Measurements from ENCODE around the gene COL4A4. TPM values are rescaled to one million over a fixed set of nuclear protein-coding genes. Genes with fewer than 3 reads are reported as not detected.

The COL4A4 gene
- total RNA-seq, 1 donor from 2014 or later, result 8.9 TPM

DNA sequence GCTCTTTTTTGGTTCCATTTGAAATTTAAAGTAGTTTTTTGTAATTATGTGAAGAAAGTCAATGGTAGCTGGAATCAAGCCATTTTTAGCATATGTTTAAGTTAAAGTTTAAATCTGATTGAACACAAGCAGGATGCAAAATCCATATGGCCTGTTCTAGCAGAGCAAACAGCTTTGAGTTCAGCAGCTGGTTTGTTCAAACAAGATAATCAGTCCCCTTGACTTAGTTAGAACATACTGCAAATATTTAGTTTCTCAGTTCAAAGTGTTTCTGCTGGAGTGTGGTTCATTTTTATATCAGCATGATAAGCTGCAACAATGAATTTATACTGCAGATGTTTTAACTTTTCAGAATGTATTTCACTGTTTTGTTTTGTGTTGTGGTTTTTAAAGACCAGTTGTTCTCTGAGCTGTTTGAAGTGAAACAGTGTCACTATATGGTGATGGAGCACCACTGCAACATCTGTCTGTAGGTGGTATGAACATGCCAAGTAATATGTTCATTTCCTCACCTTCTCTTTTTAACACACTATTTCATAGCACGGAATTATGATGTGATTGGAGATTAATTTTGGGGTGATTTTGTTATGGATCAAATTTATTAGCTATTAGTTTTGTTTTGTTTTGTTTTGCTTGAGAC, 125.3 kb downstream of the COL4A4 start:
- no peaks in the 10 kb centered on the region for H3K9me3 ChIP-seq (replicated peaks)
- TF ChIP-seq, protein P1, sequence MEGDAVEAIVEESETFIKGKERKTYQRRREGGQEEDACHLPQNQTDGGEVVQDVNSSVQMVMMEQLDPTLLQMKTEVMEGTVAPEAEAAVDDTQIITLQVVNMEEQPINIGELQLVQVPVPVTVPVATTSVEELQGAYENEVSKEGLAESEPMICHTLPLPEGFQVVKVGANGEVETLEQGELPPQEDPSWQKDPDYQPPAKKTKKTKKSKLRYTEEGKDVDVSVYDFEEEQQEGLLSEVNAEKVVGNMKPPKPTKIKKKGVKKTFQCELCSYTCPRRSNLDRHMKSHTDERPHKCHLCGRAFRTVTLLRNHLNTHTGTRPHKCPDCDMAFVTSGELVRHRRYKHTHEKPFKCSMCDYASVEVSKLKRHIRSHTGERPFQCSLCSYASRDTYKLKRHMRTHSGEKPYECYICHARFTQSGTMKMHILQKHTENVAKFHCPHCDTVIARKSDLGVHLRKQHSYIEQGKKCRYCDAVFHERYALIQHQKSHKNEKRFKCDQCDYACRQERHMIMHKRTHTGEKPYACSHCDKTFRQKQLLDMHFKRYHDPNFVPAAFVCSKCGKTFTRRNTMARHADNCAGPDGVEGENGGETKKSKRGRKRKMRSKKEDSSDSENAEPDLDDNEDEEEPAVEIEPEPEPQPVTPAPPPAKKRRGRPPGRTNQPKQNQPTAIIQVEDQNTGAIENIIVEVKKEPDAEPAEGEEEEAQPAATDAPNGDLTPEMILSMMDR (IDR thresholded peaks at IDR 0.05; ENCODE audit: borderline replicate concordance), result no peak
- peaks cover 29% of the 10 kb centered on the region for H3K36me3 ChIP-seq
- intact Hi-C loops (cut with micrococcal nuclease), result no loop called here
- no peaks in the 10 kb centered on the region for H3K27me3 ChIP-seq (ENCODE audit: low read depth)
- H3K4me1 ChIP-seq, result peaks cover 3% of the 10 kb centered on the region
- no peak overlapping the region for H3K4me3 ChIP-seq
- no peak for DNase-seq
- no peak overlapping the region for H3K27ac ChIP-seq (replicated peaks)

DNA sequence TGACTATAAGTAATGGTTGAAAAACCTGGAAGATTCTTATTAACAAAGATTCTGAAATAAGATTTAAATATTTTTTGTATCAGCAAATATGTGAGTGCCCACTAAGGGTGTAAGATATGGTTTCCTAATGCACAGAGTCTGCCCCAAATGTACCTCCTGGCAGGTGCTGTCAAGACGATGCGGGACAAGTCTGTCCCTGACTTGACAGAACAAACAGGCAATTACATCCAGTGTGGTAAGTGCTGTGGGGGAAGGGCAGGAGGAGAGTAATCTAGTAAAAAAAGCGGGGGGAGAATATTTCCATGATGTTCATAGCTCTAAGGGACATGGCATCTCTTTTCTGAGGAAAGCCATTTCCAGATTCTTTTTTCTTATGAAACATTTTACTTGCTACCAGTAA, 127.5 kb downstream of the COL4A4 start:
- no peaks in the 10 kb centered on the region for H3K27me3 ChIP-seq (ENCODE audit: low read depth)
- no peak for DNase-seq
- peaks cover 17% of the 10 kb centered on the region for H3K36me3 ChIP-seq
- H3K9me3 ChIP-seq (replicated peaks), result no peaks in the 10 kb centered on the region
- H3K4me1 ChIP-seq, result peaks cover 3% of the 10 kb centered on the region
- intact Hi-C loops (cut with micrococcal nuclease), result no loop called here
- no peak overlapping the region for H3K4me3 ChIP-seq
- H3K27ac ChIP-seq (replicated peaks), result no peak overlapping the region
- TF ChIP-seq, protein P1 (IDR thresholded peaks at IDR 0.05; ENCODE audit: borderline replicate concordance), result no peak

DNA sequence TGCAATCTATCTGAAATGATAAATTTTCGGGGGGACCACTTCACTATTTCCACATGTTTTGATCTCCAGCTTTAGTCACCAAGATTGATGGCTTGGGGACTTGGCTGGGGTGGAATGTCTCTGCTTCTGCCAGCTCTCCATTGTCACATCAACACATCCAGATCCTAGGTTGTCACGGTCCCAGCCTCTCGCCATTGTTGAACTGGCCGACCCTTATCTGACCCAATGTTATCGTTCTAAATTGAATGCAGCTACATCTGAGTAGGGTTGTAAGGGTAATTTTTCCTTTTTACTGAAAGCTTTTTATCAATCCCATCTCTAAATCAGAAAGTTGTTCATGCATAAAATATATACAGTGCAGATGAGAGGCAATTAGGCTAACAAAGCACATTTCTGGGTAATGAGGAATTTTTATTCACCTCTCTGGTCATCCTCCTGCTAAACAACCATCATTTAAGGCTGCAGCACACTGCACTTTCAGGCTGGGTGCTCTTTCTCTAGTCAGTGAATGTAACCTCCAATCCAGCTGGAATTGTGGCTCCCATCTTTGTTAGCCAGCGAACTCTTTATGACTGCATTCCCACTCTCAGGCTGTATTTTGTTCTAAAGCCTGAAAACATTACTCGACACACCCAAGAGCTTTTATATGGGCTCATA, 128.2 kb downstream of the COL4A4 start:
- no peaks in the 10 kb centered on the region for H3K27me3 ChIP-seq (ENCODE audit: low read depth)
- H3K4me3 ChIP-seq, result no peak overlapping the region
- H3K36me3 ChIP-seq, result peaks cover 19% of the 10 kb centered on the region
- no peak for DNase-seq
- H3K9me3 ChIP-seq (replicated peaks), result no peaks in the 10 kb centered on the region
- intact Hi-C loops (cut with micrococcal nuclease), result no loop called here
- H3K27ac ChIP-seq (replicated peaks), result no peak overlapping the region
- TF ChIP-seq, protein P1 (IDR thresholded peaks at IDR 0.05; ENCODE audit: borderline replicate concordance), result no peak
- H3K4me1 ChIP-seq, result peaks cover 3% of the 10 kb centered on the region

DNA sequence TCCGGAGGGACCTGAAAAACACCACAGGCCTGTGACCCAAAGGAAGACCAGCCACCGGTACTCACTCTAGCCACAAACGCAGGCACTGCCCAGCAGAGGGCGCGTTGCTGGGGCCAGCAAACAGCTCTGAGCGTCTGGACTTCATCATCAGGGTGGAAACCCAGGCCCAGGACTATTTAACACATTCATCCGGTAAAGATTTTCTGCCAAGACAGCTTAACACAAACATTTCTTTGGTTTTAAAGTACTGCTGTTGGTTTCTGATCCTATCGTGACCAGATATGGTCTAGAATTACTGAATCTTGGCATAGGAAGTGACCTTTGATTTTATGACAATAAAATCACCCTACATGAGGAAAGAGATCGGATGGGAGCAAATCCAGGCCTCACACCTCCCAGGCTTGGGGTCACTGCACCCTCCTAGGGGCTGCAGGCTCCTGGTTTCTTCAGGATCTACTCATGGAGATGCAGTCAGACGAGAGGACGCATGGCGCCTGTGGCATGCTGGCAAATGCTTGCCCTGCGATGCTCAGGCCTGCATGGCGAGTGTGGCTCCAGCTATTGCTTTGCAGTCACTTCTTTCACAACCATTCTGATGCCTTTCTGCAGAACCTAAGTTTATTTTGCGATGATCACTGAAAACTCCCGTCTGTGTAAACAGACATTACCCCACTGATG, 130.4 kb downstream of the COL4A4 start:
- Histone ChIP-seq H3K9me3 (replicated peaks) (no peaks in the 10 kb centered on the region), H3K27ac (replicated peaks) (no peak overlapping the region), H3K4me3 (no peak overlapping the region), H3K4me1 (peaks cover 3% of the 10 kb centered on the region), H3K36me3 (peaks cover 10% of the 10 kb centered on the region), H3K27me3 (ENCODE audit: low read depth) (no peaks in the 10 kb centered on the region)
- intact Hi-C loops (cut with micrococcal nuclease), result no loop called here
- TF ChIP-seq, protein P1 (IDR thresholded peaks at IDR 0.05; ENCODE audit: borderline replicate concordance), result peak; percentile 60
- no peak for DNase-seq

DNA sequence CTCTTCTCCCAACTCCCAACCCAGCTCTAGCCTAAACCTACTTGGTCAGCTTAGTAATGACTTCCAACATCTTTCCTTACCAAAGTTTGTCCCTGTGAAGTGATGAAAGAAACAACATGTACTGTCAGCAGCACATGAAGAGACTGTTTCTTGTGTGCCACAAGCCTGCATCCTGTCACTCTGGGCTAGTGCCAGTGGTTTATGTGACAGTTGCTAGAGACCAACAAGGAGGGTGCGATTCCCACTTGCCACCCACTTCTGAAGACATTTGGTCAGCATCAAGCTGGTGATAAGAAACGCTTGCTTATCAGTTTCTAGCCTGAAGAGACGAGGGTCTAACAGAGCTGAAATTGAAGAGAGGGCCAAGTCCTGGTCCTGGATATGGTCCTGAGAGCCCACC, 132.6 kb downstream of the COL4A4 start:
- H3K9me3 ChIP-seq (replicated peaks), result no peaks in the 10 kb centered on the region
- intact Hi-C loops (cut with micrococcal nuclease), result no loop called here
- TF ChIP-seq, protein P1 (IDR thresholded peaks at IDR 0.05; ENCODE audit: borderline replicate concordance), result no peak
- no peaks in the 10 kb centered on the region for H3K27me3 ChIP-seq (ENCODE audit: low read depth)
- H3K4me1 ChIP-seq, result peaks cover 3% of the 10 kb centered on the region
- H3K4me3 ChIP-seq, result no peak overlapping the region
- peaks cover 7% of the 10 kb centered on the region for H3K36me3 ChIP-seq
- DNase-seq, result no peak
- no peak overlapping the region for H3K27ac ChIP-seq (replicated peaks)

Measured in left ventricle myocardium inferior (tissue), 1 donor.